GM19193 (cell line): ENCODE measurements around the gene CRYBB2.

Experiments used
- POLR2A ChIP-seq: IDR thresholded peaks from 4 replicates; pipeline ENCODE4 v1.6.1; 2011; ENCODE audit not compliant: insufficient read depth, insufficient read length; ENCODE audit errors: extremely low read depth

The CRYBB2 gene

DNA sequence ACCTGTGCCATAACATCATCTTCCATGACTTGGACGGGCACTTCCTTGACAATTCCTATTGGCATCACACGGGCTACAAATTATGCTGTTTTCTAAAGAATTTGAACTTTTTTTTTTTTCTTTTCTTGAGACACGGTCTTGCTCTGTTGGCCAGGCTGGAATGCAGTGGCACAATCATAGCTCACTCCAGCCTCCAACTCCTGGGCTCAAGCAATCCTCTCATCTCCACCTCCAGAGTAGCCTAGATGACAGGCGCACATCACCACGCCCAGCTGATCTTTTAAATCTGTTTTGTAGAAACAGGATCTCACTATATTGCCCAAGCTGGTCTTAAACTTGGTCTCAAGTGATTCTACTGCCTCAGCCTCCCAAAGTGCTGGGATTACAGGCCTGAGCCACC is 23.1 kb upstream of the CRYBB2 start:
- TF ChIP-seq POLR2A: no peak

DNA sequence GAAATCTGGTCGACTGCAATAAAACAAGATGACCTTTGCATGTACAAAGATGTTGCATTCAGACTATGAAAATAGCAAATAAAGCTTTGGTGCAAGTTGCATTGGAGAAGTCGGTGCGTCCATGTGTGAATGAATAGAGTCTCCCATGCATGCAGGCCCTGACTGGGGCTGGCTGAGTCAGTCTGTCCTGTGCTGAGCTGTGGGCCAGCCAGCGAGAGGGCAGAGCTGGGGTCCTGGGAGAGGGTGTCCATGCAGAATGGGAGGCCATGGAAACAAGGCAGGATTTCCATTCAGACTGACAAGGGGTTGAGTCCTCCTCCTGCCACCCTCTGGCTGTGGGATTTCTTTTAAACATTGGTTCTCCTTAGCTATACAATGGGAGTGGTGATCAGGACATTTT is 22.1 kb upstream of the CRYBB2 start:
- TF ChIP-seq POLR2A: no peak

- TF ChIP-seq POLR2A: no peak
Measured at GRCh38 chr22:25199731-25200520, 19.5 kb upstream of the CRYBB2 start, which contains the start of gene CRYBB3. Gene CRYBB3, plus strand, starts transcription at chr22:25199858. Its CDS starts 1,539 bp downstream, at chr22:25201397.

DNA sequence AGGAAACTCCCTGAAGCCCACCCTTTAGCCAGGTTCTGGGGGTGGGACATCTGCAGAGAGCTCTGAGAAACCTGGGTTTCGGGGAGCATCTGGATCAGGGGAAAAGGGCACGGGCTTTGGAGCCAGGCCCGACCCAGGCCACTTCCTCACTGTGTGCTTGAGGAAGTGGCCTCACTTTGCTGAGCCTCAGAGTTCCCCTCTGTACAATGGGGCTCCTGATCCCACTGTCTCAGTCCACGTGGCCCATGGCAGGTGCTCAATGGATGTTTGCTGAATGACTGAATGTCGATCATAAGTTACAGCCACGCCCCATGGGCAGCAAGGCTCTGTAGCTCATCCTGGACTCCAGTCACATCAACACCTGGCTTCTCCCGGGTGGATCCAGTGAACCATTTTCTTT is 18.5 kb upstream of the CRYBB2 start:
- TF ChIP-seq POLR2A: no peak

DNA sequence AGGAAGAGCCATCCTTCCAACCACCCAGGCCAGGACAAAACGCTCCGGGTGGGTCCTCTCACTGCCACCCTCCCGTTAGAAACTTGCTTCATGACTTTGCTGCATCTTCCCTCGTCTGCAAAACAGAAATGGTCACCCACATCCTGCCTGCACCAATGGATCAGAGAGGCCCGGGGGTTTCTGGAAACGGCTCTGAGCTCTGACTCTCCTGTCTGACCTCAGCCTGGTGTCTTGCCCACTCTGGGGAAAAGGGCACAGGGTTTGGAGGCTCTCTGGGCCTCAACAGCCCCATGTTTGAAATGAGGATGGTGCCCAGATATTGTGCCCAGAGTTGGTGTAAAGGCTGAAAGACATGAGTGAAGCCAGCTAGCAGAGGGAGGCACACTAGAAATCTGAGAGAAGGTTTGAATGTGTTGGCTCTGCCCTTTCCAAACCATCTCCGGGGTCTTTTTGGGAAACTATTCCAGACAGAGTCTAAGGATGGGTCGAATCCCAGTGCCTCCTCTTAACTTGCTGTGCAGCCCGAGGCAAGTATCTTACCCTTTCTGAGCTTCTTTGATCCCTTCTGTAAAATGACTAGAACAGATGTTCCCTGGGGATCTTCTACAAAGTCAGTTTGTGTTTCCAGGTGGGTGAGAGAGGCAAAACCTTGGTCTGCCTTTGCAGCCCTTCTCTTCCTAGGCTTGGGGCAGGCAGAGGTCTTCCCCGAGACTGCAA is 17.7 kb upstream of the CRYBB2 start:
- no peak for TF ChIP-seq POLR2A

- no peak for TF ChIP-seq POLR2A
Measured at GRCh38 chr22:25202290-25202921, 17.0 kb upstream of the CRYBB2 start.

DNA sequence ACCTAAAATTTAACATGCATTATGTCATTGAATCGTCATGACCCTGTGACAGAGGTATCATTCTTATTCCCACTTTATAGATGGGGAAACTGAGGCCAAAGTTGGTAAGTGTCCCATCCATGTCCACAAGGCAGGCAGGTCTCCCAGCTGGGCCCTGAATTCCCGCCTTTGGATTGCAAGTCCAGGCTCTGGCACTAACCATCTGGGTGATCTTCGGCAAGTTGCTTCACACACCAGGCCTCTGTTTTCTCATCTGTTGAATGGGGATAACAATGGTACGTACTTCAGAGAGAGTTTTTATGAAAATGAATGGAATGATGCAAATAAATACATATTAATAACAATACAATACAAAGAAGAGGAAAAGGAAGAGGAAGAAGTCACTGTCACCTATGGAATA is 16.4 kb upstream of the CRYBB2 start:
- TF ChIP-seq POLR2A: no peak

GRCh38 chr22:25205847-25206246 is 13.6 kb upstream of the CRYBB2 start:
- TF ChIP-seq POLR2A: no peak

- TF ChIP-seq POLR2A: no peak
Measured at GRCh38 chr22:25206998-25207397, 12.4 kb upstream of the CRYBB2 start.

GRCh38 chr22:25207553-25208157 is 11.8 kb upstream of the CRYBB2 start:
- no peak for TF ChIP-seq POLR2A

- no peak for TF ChIP-seq POLR2A
Measured at GRCh38 chr22:25208328-25208727, 11.1 kb upstream of the CRYBB2 start.

DNA sequence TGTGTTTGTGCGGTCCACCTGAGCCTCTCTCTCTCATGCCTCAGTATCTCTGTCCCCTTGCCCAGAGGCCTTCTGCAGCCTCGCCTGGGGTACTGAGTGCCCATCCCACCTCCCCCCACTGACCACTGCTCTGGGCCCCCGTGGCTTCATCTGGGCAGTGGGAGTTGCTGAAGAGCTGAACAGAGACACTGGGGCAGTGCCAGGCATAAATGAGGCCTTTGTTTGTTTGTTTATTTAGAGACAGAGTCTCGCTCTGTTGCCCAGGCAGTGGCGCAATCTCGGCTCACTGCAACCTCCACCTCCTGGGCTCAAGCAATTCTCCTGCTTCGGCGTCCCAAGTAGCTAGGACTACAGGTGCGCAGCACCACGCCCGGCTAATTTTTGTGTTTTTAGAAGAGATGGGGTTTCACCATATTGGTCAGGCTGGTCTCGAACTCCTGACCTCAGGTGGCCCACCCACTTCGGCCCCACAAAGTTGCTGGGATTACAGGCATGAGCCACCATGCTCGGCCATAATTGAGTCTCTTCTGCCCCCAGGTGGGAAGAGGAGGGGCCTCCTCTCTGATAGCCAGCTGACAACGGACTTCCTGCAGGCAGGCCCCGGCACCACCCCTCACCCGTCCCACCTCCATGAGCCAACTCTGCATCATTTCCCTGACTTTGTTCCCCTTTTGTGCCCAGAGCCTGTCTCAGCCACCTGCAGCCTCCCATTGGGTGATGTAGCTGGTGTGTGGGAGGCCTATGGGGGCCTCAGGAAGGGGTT is 10.5 kb upstream of the CRYBB2 start:
- no peak for TF ChIP-seq POLR2A

- no peak for TF ChIP-seq POLR2A
Measured at GRCh38 chr22:25210793-25211192, 8.6 kb upstream of the CRYBB2 start.

DNA sequence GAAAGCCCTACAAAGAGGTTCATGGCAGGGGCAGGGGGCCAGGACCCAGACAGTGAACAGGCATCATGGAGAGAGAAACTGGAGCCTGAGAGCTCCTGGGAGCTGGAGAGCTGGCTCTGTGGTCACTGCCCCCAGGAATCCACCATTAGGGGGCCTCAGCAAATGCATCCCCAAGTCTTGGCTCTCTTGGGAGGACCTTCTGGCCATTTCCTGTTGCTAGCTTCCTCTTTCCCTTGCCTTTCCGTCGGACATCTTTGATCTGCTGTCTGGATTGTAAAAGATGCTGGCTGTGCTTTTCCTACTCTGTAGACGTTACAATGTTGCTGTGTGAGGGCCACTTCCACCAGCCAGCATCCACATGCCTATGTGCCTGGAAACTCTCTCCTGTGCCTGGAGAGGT is 7.1 kb upstream of the CRYBB2 start:
- no peak for TF ChIP-seq POLR2A
